Neural cell (in vitro differentiated cells): ENCODE measurements around the gene MDN1. TPM values are rescaled to one million over a fixed set of nuclear protein-coding genes. Genes with fewer than 3 reads are reported as not detected.

Experiments
- H2AFZ ChIP-seq: fragments of 200-600, 300-800 bp; sonication (generic), shearing (Covaris generic); 2 replicates; pipeline ENCODE4 v1.6.0; 2014; ENCODE audit warnings: low read depth, mild to moderate bottlenecking, antibody characterized with exemption, low read length, moderate library complexity
- H3F3A ChIP-seq: fragments of 200-600 bp; shearing (Covaris generic); 2 replicates; pipeline ENCODE4 v1.6.1; 2016; ENCODE audit warnings: mild to moderate bottlenecking, moderate library complexity, mixed read lengths, antibody characterized with exemption, low read length; ENCODE audit not compliant: insufficient read depth, poor library complexity, severe bottlenecking
- H3K27ac ChIP-seq: fragments of 200-600, 300-800 bp; sonication (generic), shearing (Covaris generic); 2 replicates; pipeline ENCODE4 v1.5.1; 2014; ENCODE audit warnings: mild to moderate bottlenecking, low read length, moderate library complexity
- H3K27me3 ChIP-seq: fragments of 300-800, 200-600 bp; sonication (generic), shearing (Covaris generic); 2 replicates; pipeline ENCODE4 v1.6.0; 2014; ENCODE audit warnings: mild to moderate bottlenecking, low read depth, low read length, moderate library complexity; ENCODE audit not compliant: insufficient read depth
- H3K36me3 ChIP-seq: fragments of 300-800, 200-600 bp; sonication (generic), shearing (Covaris generic); 2 replicates; pipeline ENCODE4 v1.5.1; 2014; ENCODE audit warnings: mild to moderate bottlenecking, antibody characterized with exemption, low read length, moderate library complexity; ENCODE audit not compliant: insufficient read depth
- H3K4me2 ChIP-seq: fragments of 300-800, 200-600 bp; sonication (generic), shearing (Covaris generic); 2 replicates; pipeline ENCODE4 v1.6.0; 2014; ENCODE audit warnings: mild to moderate bottlenecking, low read length
- H3K4me3 ChIP-seq: fragments of 300-800, 200-600 bp; sonication (generic), shearing (Covaris generic); 2 replicates; pipeline ENCODE4 v1.5.1; 2014; ENCODE audit warnings: mild to moderate bottlenecking, low read length, moderate library complexity
- H3K79me2 ChIP-seq: fragments of 200-600 bp; shearing (Covaris generic); replicated peaks from 2 replicates; pipeline ENCODE4 v1.6.0; 2014; ENCODE audit warnings: mild to moderate bottlenecking, low read length, moderate library complexity; ENCODE audit not compliant: insufficient read depth
- H3K9ac ChIP-seq: fragments of 300-800, 200-600 bp; sonication (generic), shearing (Covaris generic); 2 replicates; pipeline ENCODE4 v1.6.1; 2016; ENCODE audit warnings: mild to moderate bottlenecking, low read length, mixed read lengths
- H3K9me2 ChIP-seq: fragments of 200-600 bp; shearing (Covaris generic); 2 replicates; pipeline ENCODE4 v1.6.1; 2016; ENCODE audit warnings: mild to moderate bottlenecking, low read length, mixed read lengths; ENCODE audit not compliant: insufficient read depth
- H3K9me3 ChIP-seq: fragments of 200-600, 300-800 bp; sonication (generic), shearing (Covaris generic); 2 replicates; pipeline ENCODE4 v1.6.1; 2016; ENCODE audit warnings: mild to moderate bottlenecking, mixed run types, low read length, moderate library complexity, mixed read lengths
- H4K20me1 ChIP-seq: fragments of 200-600 bp; shearing (Covaris generic); 2 replicates; pipeline ENCODE4 v1.6.1; 2016; ENCODE audit warnings: mild to moderate bottlenecking, mixed run types; ENCODE audit not compliant: insufficient read depth
- CTCF ChIP-seq: fragments of 450-650 bp; IDR thresholded peaks from 2 replicates; pipeline ENCODE4 v1.5.1; 2014; ENCODE audit warnings: antibody characterized with exemption, mild to moderate bottlenecking, moderate library complexity; ENCODE audit not compliant: poor library complexity, severe bottlenecking
- EP300 ChIP-seq: fragments of 450-650 bp; conservative IDR thresholded peaks from 2 replicates; pipeline ENCODE4 v1.6.1; 2014; ENCODE audit warnings: antibody characterized with exemption, mild to moderate bottlenecking, moderate library complexity; ENCODE audit not compliant: poor library complexity, severe bottlenecking
- EZH2 ChIP-seq: fragments of 200-600, 300-800 bp; shearing (Covaris generic), sonication (generic); IDR thresholded peaks from 2 replicates; pipeline ENCODE4 v1.6.1; 2014; ENCODE audit warnings: antibody characterized with exemption, low read length, borderline replicate concordance, mild to moderate bottlenecking; ENCODE audit not compliant: insufficient read depth, poor library complexity, severe bottlenecking
- MXI1 ChIP-seq: fragments of 450-650 bp; conservative IDR thresholded peaks from 2 replicates; pipeline ENCODE4 v1.6.1; 2014; ENCODE audit warnings: antibody characterized with exemption, mild to moderate bottlenecking; ENCODE audit not compliant: poor library complexity, severe bottlenecking
- POLR2AphosphoS5 ChIP-seq: IDR thresholded peaks from 2 replicates; pipeline ENCODE4 v1.6.1; 2012
- RAD21 ChIP-seq: fragments of 450-650 bp; conservative IDR thresholded peaks from 2 replicates; pipeline ENCODE4 v1.6.1; 2014; ENCODE audit warnings: antibody characterized with exemption, mild to moderate bottlenecking, moderate library complexity
- SMC3 ChIP-seq: fragments of 450-650 bp; conservative IDR thresholded peaks from 2 replicates; pipeline ENCODE4 v1.6.1; 2014; ENCODE audit warnings: antibody characterized with exemption, mild to moderate bottlenecking, moderate library complexity; ENCODE audit not compliant: poor library complexity
- TAF1 ChIP-seq: IDR thresholded peaks from 2 replicates; pipeline ENCODE4 v1.6.1; 2012; ENCODE audit warnings: low read depth
- polyA plus RNA-seq: library from polyadenylated mRNA; depleted of rRNA; stranded (reverse); fragments of >200 nt; gene quantifications from 2 replicates; pipeline ENCODE4 v1.2.3, GENCODE V29; 2014
- TF ChIP-seq, protein P1 (sequence below): IDR thresholded peaks from 2 replicates; pipeline ENCODE4 v1.6.1; 2012; ENCODE audit warnings: borderline replicate concordance

MDN1 gene
- polyA plus RNA-seq, 1 donor from 2014 or later: 17.8 TPM

DNA sequence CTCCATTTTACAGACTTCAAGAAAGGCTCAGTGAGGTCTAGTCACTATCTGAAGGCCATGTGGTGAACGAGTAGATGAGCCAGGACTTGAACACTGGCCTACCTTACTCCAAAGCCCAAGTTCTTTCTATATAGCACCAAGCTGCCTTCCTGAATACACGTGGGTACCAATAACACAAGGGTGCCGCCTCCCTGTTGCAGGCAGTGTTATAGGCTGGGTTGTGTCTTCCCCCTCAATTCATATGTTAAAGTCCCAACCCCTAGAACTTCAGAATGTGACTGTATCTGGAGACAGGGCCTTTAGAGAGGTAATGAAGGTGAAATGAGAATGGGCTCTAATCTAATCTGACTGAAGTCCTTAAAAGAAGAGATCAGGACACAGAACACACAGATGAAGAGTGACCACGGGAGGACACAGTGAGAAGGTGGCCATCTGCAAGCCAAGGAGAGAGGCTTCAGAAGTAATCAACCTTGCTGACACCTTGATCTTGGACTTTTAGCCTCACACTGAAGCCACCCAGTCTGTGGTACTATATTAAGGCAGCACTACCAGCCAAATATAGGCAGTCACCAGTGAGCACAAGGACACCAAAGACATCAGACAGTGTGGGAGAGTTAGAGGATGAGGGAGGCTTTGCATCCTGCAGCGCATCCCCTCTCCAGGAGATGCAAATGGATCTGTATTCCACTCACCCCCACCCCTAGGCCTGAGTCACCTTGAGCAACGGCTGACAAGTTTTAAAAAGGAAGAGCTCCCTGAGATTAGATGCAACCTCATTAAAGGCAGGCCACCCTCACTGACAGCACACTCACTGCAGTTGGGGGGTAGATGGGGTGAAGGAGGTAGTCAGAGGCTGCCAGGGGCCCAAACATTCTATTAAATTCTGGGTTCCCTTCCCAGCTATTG lies 140.1 kb downstream of the MDN1 start:
- Histone ChIP-seq H3K9me3 (no peaks in the 10 kb centered on the region), H2AFZ (no peak overlapping the region), H3K9ac (no peak overlapping the region), H3K9me2 (no peaks in the 10 kb centered on the region), H3K4me2 (no peak overlapping the region), H3K36me3 (peaks cover 9% of the 10 kb centered on the region), H3K4me3 (no peak overlapping the region), H3K27me3 (no peaks in the 10 kb centered on the region), H3F3A (no peaks in the 10 kb centered on the region), H3K27ac (no peak overlapping the region), H3K79me2 (no peaks in the 10 kb centered on the region), H4K20me1 (no peaks in the 10 kb centered on the region)
- TF ChIP-seq POLR2AphosphoS5 (no peak), MXI1 (no peak), CTCF (no peak), TAF1 (no peak), EZH2 (no peak), SMC3 (no peak), EP300 (no peak), RAD21 (no peak)
- TF ChIP-seq, protein P1, sequence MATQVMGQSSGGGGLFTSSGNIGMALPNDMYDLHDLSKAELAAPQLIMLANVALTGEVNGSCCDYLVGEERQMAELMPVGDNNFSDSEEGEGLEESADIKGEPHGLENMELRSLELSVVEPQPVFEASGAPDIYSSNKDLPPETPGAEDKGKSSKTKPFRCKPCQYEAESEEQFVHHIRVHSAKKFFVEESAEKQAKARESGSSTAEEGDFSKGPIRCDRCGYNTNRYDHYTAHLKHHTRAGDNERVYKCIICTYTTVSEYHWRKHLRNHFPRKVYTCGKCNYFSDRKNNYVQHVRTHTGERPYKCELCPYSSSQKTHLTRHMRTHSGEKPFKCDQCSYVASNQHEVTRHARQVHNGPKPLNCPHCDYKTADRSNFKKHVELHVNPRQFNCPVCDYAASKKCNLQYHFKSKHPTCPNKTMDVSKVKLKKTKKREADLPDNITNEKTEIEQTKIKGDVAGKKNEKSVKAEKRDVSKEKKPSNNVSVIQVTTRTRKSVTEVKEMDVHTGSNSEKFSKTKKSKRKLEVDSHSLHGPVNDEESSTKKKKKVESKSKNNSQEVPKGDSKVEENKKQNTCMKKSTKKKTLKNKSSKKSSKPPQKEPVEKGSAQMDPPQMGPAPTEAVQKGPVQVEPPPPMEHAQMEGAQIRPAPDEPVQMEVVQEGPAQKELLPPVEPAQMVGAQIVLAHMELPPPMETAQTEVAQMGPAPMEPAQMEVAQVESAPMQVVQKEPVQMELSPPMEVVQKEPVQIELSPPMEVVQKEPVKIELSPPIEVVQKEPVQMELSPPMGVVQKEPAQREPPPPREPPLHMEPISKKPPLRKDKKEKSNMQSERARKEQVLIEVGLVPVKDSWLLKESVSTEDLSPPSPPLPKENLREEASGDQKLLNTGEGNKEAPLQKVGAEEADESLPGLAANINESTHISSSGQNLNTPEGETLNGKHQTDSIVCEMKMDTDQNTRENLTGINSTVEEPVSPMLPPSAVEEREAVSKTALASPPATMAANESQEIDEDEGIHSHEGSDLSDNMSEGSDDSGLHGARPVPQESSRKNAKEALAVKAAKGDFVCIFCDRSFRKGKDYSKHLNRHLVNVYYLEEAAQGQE: no peak

DNA sequence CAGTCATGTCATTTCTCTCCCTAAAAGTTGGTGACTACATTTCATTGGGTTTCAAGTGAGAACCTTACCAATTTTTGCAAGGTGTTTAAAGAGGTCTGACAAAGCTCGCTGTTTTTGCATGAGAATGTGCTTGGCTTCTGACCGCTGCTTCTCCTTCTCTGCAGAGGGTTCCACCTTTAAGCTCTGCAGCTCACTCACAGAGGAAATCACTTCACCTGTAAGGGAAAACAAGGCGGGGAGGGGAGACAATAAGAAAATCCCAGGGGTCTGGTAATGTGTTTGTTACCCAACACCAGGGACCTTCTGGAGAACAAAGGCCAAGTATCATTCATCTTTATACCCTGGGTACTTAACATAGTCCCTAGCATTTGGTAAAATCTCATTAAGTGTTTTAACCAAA lies 141.1 kb downstream of the MDN1 start:
- Histone ChIP-seq H2AFZ (no peak overlapping the region), H4K20me1 (no peaks in the 10 kb centered on the region), H3F3A (no peaks in the 10 kb centered on the region), H3K27me3 (no peaks in the 10 kb centered on the region), H3K9me2 (no peaks in the 10 kb centered on the region), H3K4me2 (no peak overlapping the region), H3K79me2 (no peaks in the 10 kb centered on the region), H3K36me3 (peaks cover 9% of the 10 kb centered on the region), H3K9ac (no peak overlapping the region), H3K27ac (no peak overlapping the region), H3K4me3 (no peak overlapping the region), H3K9me3 (no peaks in the 10 kb centered on the region)
- TF ChIP-seq POLR2AphosphoS5: no peak
